Activated CD4-positive, alpha-beta memory T cell treated with anti-CD3 and anti-CD28 coated beads, Interleukin-2, amount 10 ng/mL, durations not matched to agents 7 days and 5 days (primary cell): ENCODE results near the gene MED23. TPM values are rescaled to one million over a fixed set of nuclear protein-coding genes. Genes with fewer than 3 reads are reported as not detected.

ENCODE experiments used
- CTCF ChIA-PET: fragments of 350-600 bp; sonication (Branson Sonifier 250); formaldehyde crosslinking; loops from one replicate; lab custom pipeline; 2021; ENCODE audit warnings: antibody characterized with exemption, inconsistent platforms; lab: Charles Lee
- POLR2A ChIA-PET: fragments of 350-600 bp; sonication (Branson Sonifier 250); formaldehyde crosslinking; loops from one replicate; lab custom pipeline; 2021; ENCODE audit warnings: antibody characterized with exemption; lab: Charles Lee
- DNase-seq: peaks from one replicate; pipeline ENCODE4 v3.0.0-alpha.2; 2020
- H3K27ac Mint-ChIP-seq: one replicate; pipeline ENCODE4 v1.8.0; 2021; ENCODE audit warnings: mild to moderate bottlenecking, mixed read lengths
- H3K27me3 Mint-ChIP-seq: one replicate; pipeline ENCODE4 v1.8.0; 2021; ENCODE audit warnings: mixed read lengths
- H3K36me3 Mint-ChIP-seq: one replicate; pipeline ENCODE4 v1.8.0; 2021; ENCODE audit warnings: low read depth, mixed read lengths
- H3K4me1 Mint-ChIP-seq: one replicate; pipeline ENCODE4 v1.8.0; 2021; ENCODE audit warnings: mixed read lengths
- H3K4me3 Mint-ChIP-seq: one replicate; pipeline ENCODE4 v1.8.0; 2021; ENCODE audit warnings: mild to moderate bottlenecking, mixed read lengths
- H3K9me3 Mint-ChIP-seq: one replicate; pipeline ENCODE4 v1.8.0; 2021; ENCODE audit warnings: mixed read lengths
- total RNA-seq, 2 experiments: library from RNA; stranded (reverse); gene quantifications; one replicate each; pipeline ENCODE4 v1.2.3, GENCODE V29; 2021

The MED23 gene
- total RNA-seq, 2 experiments from 2014 or later, result 32.1 to 33.1 TPM

DNA sequence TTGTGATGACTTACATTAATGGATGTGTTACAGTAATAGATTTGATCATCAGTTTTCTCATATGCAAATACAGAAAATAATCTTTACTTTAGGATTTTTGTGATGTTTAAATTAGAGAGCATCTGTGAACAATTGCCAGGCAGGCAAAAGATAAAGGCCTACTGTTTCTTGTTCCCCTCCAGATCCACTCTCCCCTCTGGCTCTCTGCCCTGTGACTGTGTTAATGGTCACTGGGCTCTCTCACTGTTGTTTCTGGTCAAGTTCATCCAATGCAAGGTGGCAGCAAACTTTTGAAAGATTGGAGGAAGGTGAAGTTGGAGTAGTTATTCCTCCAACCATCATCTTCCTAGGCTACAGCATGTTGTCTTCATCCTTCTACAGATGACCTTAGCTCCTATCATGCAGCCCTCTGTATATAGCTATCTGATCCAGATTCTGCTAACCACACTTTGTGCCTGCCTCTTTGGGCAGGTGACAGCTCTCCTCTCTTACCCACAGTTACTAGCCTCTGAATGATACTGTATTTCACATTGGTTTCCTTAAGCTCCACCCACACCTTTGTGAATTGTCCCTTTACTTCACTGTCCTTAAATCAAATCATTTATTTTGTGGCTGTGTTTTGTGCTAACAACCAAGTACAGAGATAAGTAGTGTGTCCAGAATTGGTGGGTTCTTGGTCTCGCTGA, 103.9 kb downstream of the MED23 start:
- CTCF ChIA-PET, result interaction anchor here (1.4 kb wide), 1 partner anchor 10 kb away, joined by 9 read pairs; no protein-coding TSS in a partner anchor
- no peak for DNase-seq
- peaks cover 3% of the 10 kb centered on the region for H3K9me3 Mint-ChIP-seq
- peak overlapping the region; percentile 64 for H3K27ac Mint-ChIP-seq
- POLR2A ChIA-PET, result interaction anchor here (1.0 to 1.3 kb wide), 2 partner anchors 9 to 342 kb away, joined by 3 to 6 read pairs; no protein-coding TSS in a partner anchor
- H3K27me3 Mint-ChIP-seq, result peaks cover 4% of the 10 kb centered on the region
- H3K4me1 Mint-ChIP-seq, result peaks cover 16% of the 10 kb centered on the region
- H3K36me3 Mint-ChIP-seq, result peaks cover 2% of the 10 kb centered on the region
- H3K4me3 Mint-ChIP-seq, result peak overlapping the region; percentile 6

Other genes with a start within 250 kb of the MED23 start
- not detected for gene ARG1, start 55.0 kb downstream of the MED23 start, total RNA-seq
- under 1 TPM; 0.38 to 0.45 TPM for gene ENPP3, start 9.1 kb upstream of the MED23 start, total RNA-seq
- not detected for gene OR2A4, start 73.2 kb upstream of the MED23 start, total RNA-seq
- gene CTAGE9, start 82.8 kb upstream of the MED23 start, total RNA-seq, result not detected
- gene ENPP1, start 179.8 kb upstream of the MED23 start, total RNA-seq, result under 1 TPM; 0.48 to 0.53 TPM